CD1c-positive myeloid dendritic cell (primary cell): Measurements from ENCODE around the gene SYTL2.
"Not testable (repeated sequence)": the region's sequence is repeated elsewhere in the genome, so short reads cannot be mapped to it uniquely, and the experiment has no call there.

Experiments
- DNase-seq: peaks from one replicate; pipeline ENCODE4 v3.0.0-alpha.2; 2016; ENCODE audit errors: extremely low spot score

Gene SYTL2

GRCh38 chr11:85685125-85685819 is 125.7 kb downstream of the SYTL2 start:
- no peak for DNase-seq

- peak; percentile 20 for DNase-seq
These were observed 128.3 kb downstream of the SYTL2 start for GRCh38 chr11:85682330-85683305.

GRCh38 chr11:85680897-85681296 is 130.0 kb downstream of the SYTL2 start:
- DNase-seq: no peak

- no peak for DNase-seq
These were observed 131.4 kb downstream of the SYTL2 start for GRCh38 chr11:85679576-85679975.

- DNase-seq: no peak
These were observed 137.5 kb downstream of the SYTL2 start for GRCh38 chr11:85673393-85673792.

- no peak for DNase-seq
These were observed 138.6 kb downstream of the SYTL2 start for GRCh38 chr11:85672105-85672902.

GRCh38 chr11:85670949-85671663 is 139.8 kb downstream of the SYTL2 start:
- not testable (repeated sequence) for DNase-seq

- DNase-seq: no peak
These were observed 142.8 kb downstream of the SYTL2 start for GRCh38 chr11:85668157-85668556.

GRCh38 chr11:85666687-85667086 is 144.3 kb downstream of the SYTL2 start:
- no peak for DNase-seq

- DNase-seq: no peak
These were observed 145.2 kb downstream of the SYTL2 start for GRCh38 chr11:85665733-85666132.

- peak; percentile 98 for DNase-seq
These were observed 146.1 kb downstream of the SYTL2 start, which contains the start of gene CREBZF for GRCh38 chr11:85664615-85665481. Gene CREBZF, minus strand, starts transcription at chr11:85665129. Its CDS starts 254 bp downstream, at chr11:85664875.

- peak; percentile 89 for DNase-seq
These were observed 147.0 kb downstream of the SYTL2 start for GRCh38 chr11:85663753-85664614.

- DNase-seq: no peak
These were observed 147.7 kb downstream of the SYTL2 start for GRCh38 chr11:85663080-85663752.

- DNase-seq: no peak
These were observed 148.8 kb downstream of the SYTL2 start for GRCh38 chr11:85661972-85662664.

- no peak for DNase-seq
These were observed 152.8 kb downstream of the SYTL2 start for GRCh38 chr11:85658180-85658579.

- no peak for DNase-seq
These were observed 154.2 kb downstream of the SYTL2 start for GRCh38 chr11:85656777-85657176.

GRCh38 chr11:85654343-85654742 is 156.6 kb downstream of the SYTL2 start:
- not testable (repeated sequence) for DNase-seq
